H9 (cell line): ENCODE results near the gene CD59. TPM values are rescaled to one million over a fixed set of nuclear protein-coding genes. Genes with fewer than 3 reads are reported as not detected.

Experiments used
- DNase-seq: peaks from one replicate; pipeline ENCODE4 v3.0.0-alpha.2; 2017
- H2AFZ ChIP-seq: one replicate; pipeline ENCODE4 v1.6.1; 2013; ENCODE audit warnings: mild to moderate bottlenecking, low read length, control low read depth, moderate library complexity
- H2AK5ac ChIP-seq: 2 replicates; pipeline ENCODE4 v1.6.1; 2013; ENCODE audit warnings: low read length, control low read depth, mixed read lengths; ENCODE audit not compliant: insufficient read length
- H2BK120ac ChIP-seq: one replicate; pipeline ENCODE4 v1.6.1; 2013; ENCODE audit warnings: low read depth, mild to moderate bottlenecking, low read length, control low read depth, inconsistent platforms; ENCODE audit not compliant: poor library complexity, severe bottlenecking
- H2BK12ac ChIP-seq: 2 replicates; pipeline ENCODE4 v1.6.1; 2013; ENCODE audit warnings: low read length, control low read depth, mixed read lengths, low read depth; ENCODE audit not compliant: insufficient read length
- H2BK15ac ChIP-seq: 2 replicates; pipeline ENCODE4 v1.6.1; 2013; ENCODE audit warnings: low read depth, low read length, control low read depth
- H2BK20ac ChIP-seq: one replicate; pipeline ENCODE4 v1.6.1; 2013; ENCODE audit warnings: low read depth, mild to moderate bottlenecking, low read length, control low read depth, inconsistent platforms; ENCODE audit not compliant: poor library complexity, severe bottlenecking
- H2BK5ac ChIP-seq: 2 replicates; pipeline ENCODE4 v1.6.1; 2013; ENCODE audit warnings: low read length, control low read depth, mixed read lengths; ENCODE audit not compliant: insufficient read length
- H3K14ac ChIP-seq: 2 replicates; pipeline ENCODE4 v1.6.1; 2013; ENCODE audit warnings: low read length, control low read depth; ENCODE audit not compliant: insufficient read depth
- H3K18ac ChIP-seq: 2 replicates; pipeline ENCODE4 v1.6.1; 2013; ENCODE audit warnings: low read depth, mild to moderate bottlenecking, mixed read lengths, low read length, control low read depth; ENCODE audit not compliant: insufficient read length
- H3K23ac ChIP-seq: 2 replicates; pipeline ENCODE4 v1.6.1; 2013; ENCODE audit warnings: low read length, control low read depth, mixed read lengths, low read depth; ENCODE audit not compliant: insufficient read length
- H3K23me2 ChIP-seq: 2 replicates; pipeline ENCODE4 v1.6.1; 2013; ENCODE audit warnings: low read depth, mild to moderate bottlenecking, mixed read lengths, low read length, control low read depth; ENCODE audit not compliant: insufficient read length, poor library complexity, severe bottlenecking
- H3K27ac ChIP-seq: 2 replicates; pipeline ENCODE4 v1.5.1; 2013; ENCODE audit warnings: low read length, control low read depth, mixed read lengths, low read depth; ENCODE audit not compliant: insufficient read length
- H3K27me3 ChIP-seq: 2 replicates; pipeline ENCODE4 v1.6.1; 2013; ENCODE audit warnings: low read length, control low read depth, inconsistent platforms; ENCODE audit not compliant: insufficient read depth
- H3K4ac ChIP-seq: 2 replicates; pipeline ENCODE4 v1.6.1; 2013; ENCODE audit warnings: low read depth, mild to moderate bottlenecking, control low read depth, inconsistent platforms, low read length, moderate library complexity
- H3K4me1 ChIP-seq: 2 replicates; pipeline ENCODE4 v1.6.1; 2013; ENCODE audit warnings: low read length, control low read depth, inconsistent platforms; ENCODE audit not compliant: insufficient read depth
- H3K4me2 ChIP-seq: 2 replicates; pipeline ENCODE4 v1.6.1; 2013; ENCODE audit warnings: low read length, control low read depth, mixed read lengths; ENCODE audit not compliant: insufficient read length, insufficient read depth
- H3K56ac ChIP-seq: 2 replicates; pipeline ENCODE4 v1.6.1; 2013; ENCODE audit warnings: low read depth, mild to moderate bottlenecking, mixed read lengths, low read length, control low read depth; ENCODE audit not compliant: insufficient read length
- H3K79me1 ChIP-seq: 2 replicates; pipeline ENCODE4 v1.6.1; 2013; ENCODE audit warnings: low read depth, mild to moderate bottlenecking, moderate library complexity, low read length, control low read depth, inconsistent platforms; ENCODE audit not compliant: insufficient read depth, poor library complexity, severe bottlenecking
- H3K79me2 ChIP-seq: 2 replicates; pipeline ENCODE4 v1.6.1; 2013; ENCODE audit warnings: low read length, control low read depth, inconsistent platforms; ENCODE audit not compliant: insufficient read depth
- H3K9ac ChIP-seq: 2 replicates; pipeline ENCODE4 v1.6.1; 2013; ENCODE audit warnings: low read length, control low read depth, mixed read lengths; ENCODE audit not compliant: insufficient read length; ENCODE audit errors: extremely low read depth
- H3K9me3 ChIP-seq: one replicate; pipeline ENCODE4 v1.6.1; 2013; ENCODE audit warnings: low read depth, low read length, inconsistent platforms; ENCODE audit not compliant: control insufficient read depth
- H3T11ph ChIP-seq: one replicate; pipeline ENCODE4 v1.6.1; 2013; ENCODE audit warnings: mild to moderate bottlenecking, low read length, control low read depth, inconsistent platforms
- H4K20me1 ChIP-seq: one replicate; pipeline ENCODE4 v1.6.1; 2013; ENCODE audit not compliant: control insufficient read depth, insufficient read length, insufficient read depth
- H4K5ac ChIP-seq: 2 replicates; pipeline ENCODE4 v1.6.1; 2013; ENCODE audit warnings: low read depth, mild to moderate bottlenecking, mixed read lengths, low read length, control low read depth; ENCODE audit not compliant: insufficient read length
- H4K8ac ChIP-seq: replicated peaks from 2 replicates; pipeline ENCODE4 v1.6.1; 2013; ENCODE audit warnings: low read length, control low read depth, mixed read lengths, low read depth; ENCODE audit not compliant: insufficient read length
- H4K91ac ChIP-seq: 2 replicates; pipeline ENCODE4 v1.6.1; 2013; ENCODE audit warnings: low read depth, mild to moderate bottlenecking, moderate library complexity, mixed read lengths, low read length, control low read depth; ENCODE audit not compliant: insufficient read length
- H3K27ac Mint-ChIP-seq, 3 experiments: 2 replicates in 2 of 3; 3 replicates in 1 of 3; pipeline ENCODE4 v1.8.0; 2020 to 2021; ENCODE audit warnings: mixed read lengths in 3 of 3, mild to moderate bottlenecking in 1 of 3, moderate library complexity in 1 of 3
- H3K27me3 Mint-ChIP-seq: 2 replicates; pipeline ENCODE4 v1.8.0; 2021; ENCODE audit warnings: low read depth, mild to moderate bottlenecking, moderate library complexity, mixed read lengths
- H3K36me3 Mint-ChIP-seq, 3 experiments: 2 replicates in 2 of 3; 3 replicates in 1 of 3; pipeline ENCODE4 v1.8.0; 2020 to 2021; ENCODE audit warnings: low read depth in 3 of 3, mixed read lengths in 3 of 3; ENCODE audit not compliant: insufficient read depth in 1 of 3
- H3K4me1 Mint-ChIP-seq, 2 experiments: 2 replicates each; pipeline ENCODE4 v1.8.0; 2020; ENCODE audit warnings: mixed read lengths in 2 of 2
- H3K4me3 Mint-ChIP-seq, 2 experiments: 2 replicates in 1 of 2; 3 replicates in 1 of 2; pipeline ENCODE4 v1.8.0; 2020 to 2021; ENCODE audit warnings: mild to moderate bottlenecking in 2 of 2, mixed read lengths in 2 of 2, moderate library complexity in 1 of 2
- H3K9me3 Mint-ChIP-seq, 2 experiments: 2 replicates in 1 of 2; 3 replicates in 1 of 2; pipeline ENCODE4 v1.8.0; 2020; ENCODE audit warnings: mild to moderate bottlenecking in 2 of 2, mixed read lengths in 2 of 2, moderate library complexity in 1 of 2
- CTCF ChIP-seq: fragments of 200-600 bp; sonication (generic); conservative IDR thresholded peaks from 3 replicates; pipeline ENCODE4 v1.8.0; 2021; ENCODE audit warnings: antibody characterized with exemption, mild to moderate bottlenecking
- WGBS: extraction: QIAGEN DNeasy Blood & Tissue Kit; methylation state at CpG from one replicate; pipeline ENCODE4 v1.1.7; 2013; ENCODE audit warnings: missing lambda C conversion rate, low lambda C conversion rate, mixed read lengths; ENCODE audit not compliant: insufficient read length; ENCODE audit errors: extremely low coverage; 5-methylcytosine and 5-hydroxymethylcytosine counted together
- total RNA-seq: library from RNA; stranded (reverse); gene quantifications from 2 replicates; pipeline ENCODE4 v1.2.1, GENCODE V29; 2021

CD59 gene
- total RNA-seq, 1 experiment from 2014 or later, result 91.5 TPM

- WGBS, result no CpG with 5 or more reads among the region's 3 CpGs
- H3K36me3 Mint-ChIP-seq, result no peaks in the 10 kb centered on the region
Measured at GRCh38 chr11:33697997-33698396, 38.2 kb downstream of the CD59 start.

More at GRCh38 chr11:33697997-33698396, 38.2 kb downstream of the CD59 start:
- H3K4me3 Mint-ChIP-seq, result no peak overlapping the region
- Histone ChIP-seq H3K14ac (no peak overlapping the region), H4K8ac (no peak overlapping the region), H3K4me2 (no peak overlapping the region), H2BK120ac (no peak overlapping the region), H3K27ac (no peak overlapping the region), H3K79me1 (no peaks in the 10 kb centered on the region), H2BK5ac (no peak overlapping the region), H4K91ac (no peak overlapping the region), H3K23ac (no peak overlapping the region), H3K23me2 (peaks cover 5% of the 10 kb centered on the region), H2AK5ac (no peak overlapping the region), H3K56ac (no peak overlapping the region), H3T11ph (no peak overlapping the region), H3K4me1 (no peaks in the 10 kb centered on the region; the same call in 1 of the 2 replicates), H2BK15ac (no peak overlapping the region), H3K18ac (no peak overlapping the region), H3K9ac (no peak overlapping the region), H4K20me1 (no peaks in the 10 kb centered on the region), H3K27me3 (no peaks in the 10 kb centered on the region), H2BK12ac (no peak overlapping the region), H3K9me3 (no peaks in the 10 kb centered on the region), H3K4ac (no peak overlapping the region), H2BK20ac (no peak overlapping the region), H4K5ac (no peak overlapping the region), H2AFZ (no peak overlapping the region), H3K79me2 (no peaks in the 10 kb centered on the region)
- DNase-seq, result no peak
- no peaks in the 10 kb centered on the region for H3K9me3 Mint-ChIP-seq
- H3K27ac Mint-ChIP-seq, result no peak overlapping the region
- peaks cover 19% of the 10 kb centered on the region for H3K27me3 Mint-ChIP-seq
- peaks cover 33 to 39% of the 10 kb centered on the region in 2 experiments for H3K4me1 Mint-ChIP-seq
- no peak for TF ChIP-seq CTCF
